HG02938 (cell line): ENCODE data around the gene TMEM167B.
A peak's percentile ranks its signal among the peaks of the same experiment; 100 is the strongest.
"Not testable (repeated sequence)": the region's sequence is repeated elsewhere in the genome, so short reads cannot be mapped to it uniquely, and the experiment has no call there.

Experiments
- ATAC-seq: cut with Tn5 transposase; IDR thresholded peaks from one replicate; pipeline ENCODE4 v1.9.1; 2021; ENCODE audit warnings: mild to moderate bottlenecking, moderate library complexity; ENCODE audit not compliant: unreplicated experiment

The TMEM167B gene

GRCh38 chr1:109112652-109113285, 22.2 kb downstream of the TMEM167B start:
- ATAC-seq, result peak; percentile 45

GRCh38 chr1:109113590-109114341, 23.2 kb downstream of the TMEM167B start, which contains the start of gene ELAPOR1:
ELAPOR1 (plus strand) TSS chr1:109114115; CDS start chr1:109114184, 69 bp downstream.
- ATAC-seq, result no peak

GRCh38 chr1:109114342-109114674, 23.7 kb downstream of the TMEM167B start:
- no peak for ATAC-seq

GRCh38 chr1:109115685-109116084, 25.1 kb downstream of the TMEM167B start:
- no peak for ATAC-seq

GRCh38 chr1:109116286-109116685, 25.7 kb downstream of the TMEM167B start:
- ATAC-seq, result no peak

- ATAC-seq, result no peak
These were observed 27.5 kb downstream of the TMEM167B start for GRCh38 chr1:109118089-109118488.

GRCh38 chr1:109120356-109120755, 29.8 kb downstream of the TMEM167B start:
- ATAC-seq, result no peak

GRCh38 chr1:109131059-109131458, 40.5 kb downstream of the TMEM167B start:
- no peak for ATAC-seq

- ATAC-seq, result no peak
These were observed 41.2 kb downstream of the TMEM167B start for GRCh38 chr1:109131800-109132199.

GRCh38 chr1:109133002-109133706, 42.6 kb downstream of the TMEM167B start:
- ATAC-seq, result no peak

GRCh38 chr1:109133815-109134214, 43.3 kb downstream of the TMEM167B start:
- ATAC-seq, result peak; percentile 54

GRCh38 chr1:109134423-109134822, 43.9 kb downstream of the TMEM167B start:
- ATAC-seq, result no peak

- no peak for ATAC-seq
These were observed 45.4 kb downstream of the TMEM167B start for GRCh38 chr1:109135940-109136339.

GRCh38 chr1:109136766-109137165, 46.2 kb downstream of the TMEM167B start:
- no peak for ATAC-seq

- no peak for ATAC-seq
These were observed 47.4 kb downstream of the TMEM167B start for GRCh38 chr1:109137958-109138357.

GRCh38 chr1:109138358-109138757, 47.8 kb downstream of the TMEM167B start:
- no peak for ATAC-seq

- no peak for ATAC-seq
These were observed 49.8 kb downstream of the TMEM167B start for GRCh38 chr1:109140392-109140791.

GRCh38 chr1:109142260-109142659, 51.7 kb downstream of the TMEM167B start:
- ATAC-seq, result no peak

- ATAC-seq, result not testable (repeated sequence)
These were observed 52.2 kb downstream of the TMEM167B start for GRCh38 chr1:109142725-109143124.
